SK-N-SH (cell line): Measurements from ENCODE around the gene TOR2A. TPM values are rescaled to one million over a fixed set of nuclear protein-coding genes. Genes with fewer than 3 reads are reported as not detected.

Source experiments
- CTCF ChIA-PET: fragments of 300-600, 350-600 bp; formaldehyde crosslinking; extraction: SDS; loops from one replicate; lab custom pipeline; 2021; lab: Yijun Ruan, JAX
- POLR2A ChIA-PET: fragments of 350-600 bp; sonication (Branson Sonifier 250); formaldehyde crosslinking; extraction: SDS; loops from one replicate; lab custom pipeline; 2020; ENCODE audit warnings: antibody characterized with exemption, inconsistent platforms; lab: Yijun Ruan, JAX
- DNase-seq: peaks from one replicate; pipeline ENCODE4 v3.0.0; 2012
- H2AFZ ChIP-seq: fragments of 200-600 bp; sonication (generic); 2 replicates; pipeline ENCODE4 v1.8.1; 2016; ENCODE audit warnings: antibody characterized with exemption, mild to moderate bottlenecking, low read depth
- H3F3A ChIP-seq: fragments of 200-600 bp; sonication (generic); replicated peaks from 2 replicates; pipeline ENCODE3; 2016; ENCODE audit warnings: antibody characterized with exemption, mild to moderate bottlenecking; ENCODE audit not compliant: insufficient read depth
- H3K27ac ChIP-seq, 2 experiments: fragments of 200-500 bp in 1 of 2; fragments of 200-600 bp in 1 of 2; sonication (Bioruptor generic) in 1 of 2; sonication (generic), shearing (Covaris generic) in 1 of 2; 2 replicates each; pipeline versions ENCODE4 v1.5.1 to v1.6.1; 2014 to 2016; ENCODE audit warnings: low read depth in 2 of 2, inconsistent platforms in 1 of 2, low read length in 1 of 2, mild to moderate bottlenecking in 1 of 2, mixed read lengths in 1 of 2
- H3K27me3 ChIP-seq: fragments of 200-600 bp; sonication (generic), shearing (Covaris generic); 2 replicates; pipeline ENCODE4 v1.6.1; 2016; ENCODE audit warnings: mixed run types; ENCODE audit not compliant: insufficient read depth
- H3K36me3 ChIP-seq, 2 experiments: fragments of 200-500 bp in 1 of 2; fragments of 200-600 bp in 1 of 2; sonication (Bioruptor generic) in 1 of 2; sonication (generic) in 1 of 2; replicated peaks in 1 of 2; 2 replicates each; pipeline versions ENCODE3 to v1.5.1; 2014 to 2016; ENCODE audit warnings: low read length in 1 of 2, mild to moderate bottlenecking in 1 of 2; ENCODE audit not compliant: insufficient read depth in 2 of 2, control insufficient read depth in 1 of 2
- H3K4me1 ChIP-seq, 2 experiments: fragments of 200-500 bp in 1 of 2; fragments of 200-600 bp in 1 of 2; sonication (Bioruptor generic) in 1 of 2; sonication (generic), shearing (Covaris generic) in 1 of 2; 2 replicates each; pipeline versions ENCODE4 v1.5.1 to v1.6.1; 2014 to 2016; ENCODE audit warnings: low read depth in 1 of 2, low read length in 1 of 2, mixed run types in 1 of 2; ENCODE audit not compliant: insufficient read depth in 2 of 2, control insufficient read depth in 1 of 2
- H3K4me2 ChIP-seq: fragments of 200-600 bp; sonication (generic), shearing (Covaris generic); 2 replicates; pipeline ENCODE4 v1.6.1; 2017; ENCODE audit warnings: mixed run types
- H3K4me3 ChIP-seq, 2 experiments: fragments of 200-500 bp in 1 of 2; fragments of 200-600 bp in 1 of 2; sonication (Bioruptor generic) in 1 of 2; sonication (generic), shearing (Covaris generic) in 1 of 2; 2 replicates each; pipeline versions ENCODE4 v1.5.1 to v1.8.1; 2014 to 2016; ENCODE audit warnings: low read depth in 2 of 2, inconsistent platforms in 1 of 2, low read length in 1 of 2, mild to moderate bottlenecking in 1 of 2, mixed read lengths in 1 of 2, moderate library complexity in 1 of 2
- H3K79me2 ChIP-seq: fragments of 200-600 bp; sonication (generic); 2 replicates; pipeline ENCODE4 v1.8.1; 2017; ENCODE audit warnings: mild to moderate bottlenecking; ENCODE audit not compliant: insufficient read depth
- H3K9ac ChIP-seq: fragments of 200-600 bp; sonication (generic); 2 replicates; pipeline ENCODE4 v1.6.1; 2017; ENCODE audit warnings: mixed run types
- H3K9me2 ChIP-seq: fragments of 200-600 bp; sonication (generic); 2 replicates; pipeline ENCODE4 v1.6.1; 2017; ENCODE audit warnings: mixed run types
- H3K9me3 ChIP-seq: fragments of 200-600 bp; sonication (generic); 2 replicates; pipeline ENCODE4 v1.6.1; 2017; ENCODE audit warnings: mixed run types, mild to moderate bottlenecking, moderate library complexity
- H4K20me1 ChIP-seq: fragments of 200-600 bp; sonication (generic); 2 replicates; pipeline ENCODE4 v1.6.1; 2017; ENCODE audit warnings: mild to moderate bottlenecking, mixed run types; ENCODE audit not compliant: insufficient read depth
- CHD2 ChIP-seq: fragments of 150-350 bp; IDR thresholded peaks from 2 replicates; pipeline ENCODE4 v1.6.1; 2018; ENCODE audit warnings: low read length; ENCODE audit not compliant: partially characterized antibody
- ELF1 ChIP-seq: IDR thresholded peaks from 2 replicates; pipeline ENCODE4 v1.4.0; 2012
- MEF2A ChIP-seq: IDR thresholded peaks from 2 replicates; pipeline ENCODE4 v1.4.0; 2012; ENCODE audit warnings: low read depth, borderline replicate concordance
- MXI1 ChIP-seq: IDR thresholded peaks from 2 replicates; pipeline ENCODE4 v1.6.1; 2012; ENCODE audit warnings: mild to moderate bottlenecking, low read depth, low read length, improper control_type of control experiment
- NFIC ChIP-seq: IDR thresholded peaks from 2 replicates; pipeline ENCODE4 v1.4.0; 2012; ENCODE audit warnings: borderline replicate concordance
- PBX3 ChIP-seq: IDR thresholded peaks from 2 replicates; pipeline ENCODE4; 2012
- RCOR1 ChIP-seq: fragments of 150-350 bp; IDR thresholded peaks from 2 replicates; pipeline ENCODE4 v1.6.1; 2017; ENCODE audit warnings: antibody characterized with exemption, low read length
- RXRA ChIP-seq: IDR thresholded peaks from 2 replicates; pipeline ENCODE4 v1.4.0; 2012; ENCODE audit warnings: low read depth, mild to moderate bottlenecking, borderline replicate concordance
- SIN3A ChIP-seq: IDR thresholded peaks from 2 replicates; pipeline ENCODE4 v1.6.1; 2012; ENCODE audit warnings: low read depth, mild to moderate bottlenecking, low read length, moderate library complexity, borderline replicate concordance
- TAF1 ChIP-seq: IDR thresholded peaks from 2 replicates; pipeline ENCODE4 v1.6.1; 2012; ENCODE audit warnings: low read depth, mild to moderate bottlenecking, low read length, moderate library complexity, borderline replicate concordance
- TEAD4 ChIP-seq: IDR thresholded peaks from 2 replicates; pipeline ENCODE4 v1.4.0; 2012; ENCODE audit warnings: mild to moderate bottlenecking, borderline replicate concordance; ENCODE audit not compliant: insufficient read depth
- USF1 ChIP-seq: IDR thresholded peaks from 2 replicates; pipeline ENCODE4 v1.4.0; 2012; ENCODE audit warnings: low read depth, borderline replicate concordance
- ZBTB33 ChIP-seq: IDR thresholded peaks from 2 replicates; pipeline ENCODE4 v1.4.0; 2012; ENCODE audit warnings: low read depth, borderline replicate concordance
- WGBS: methylation state at CpG from one replicate; pipeline ENCODE4 v1.1.6; 2017; ENCODE audit warnings: low lambda C conversion rate; 5-methylcytosine and 5-hydroxymethylcytosine counted together
- polyA plus RNA-seq, 3 experiments: library from polyadenylated mRNA; depleted of rRNA; stranded (reverse); fragments of >200 nt; gene quantifications; 2 replicates each; pipeline ENCODE4 v1.2.3, GENCODE V29; 2012
- TF ChIP-seq, protein P1 (sequence below): IDR thresholded peaks from 2 replicates; pipeline ENCODE4 v1.4.0; 2012; ENCODE audit warnings: low read depth
- TF ChIP-seq, protein P2 (sequence below): fragments of 150-350 bp; IDR thresholded peaks from 2 replicates; pipeline ENCODE4 v1.6.1; 2016; ENCODE audit warnings: mild to moderate bottlenecking, low read depth, low read length

Gene TOR2A
- polyA plus RNA-seq, 1 of the 3 experiments (the other 2 are of a cell fraction): 17.2 TPM

GRCh38 chr9:127698386-127698785 lies 36.7 kb downstream of the TOR2A start (continued):
- TF ChIP-seq MXI1: no peak

DNA sequence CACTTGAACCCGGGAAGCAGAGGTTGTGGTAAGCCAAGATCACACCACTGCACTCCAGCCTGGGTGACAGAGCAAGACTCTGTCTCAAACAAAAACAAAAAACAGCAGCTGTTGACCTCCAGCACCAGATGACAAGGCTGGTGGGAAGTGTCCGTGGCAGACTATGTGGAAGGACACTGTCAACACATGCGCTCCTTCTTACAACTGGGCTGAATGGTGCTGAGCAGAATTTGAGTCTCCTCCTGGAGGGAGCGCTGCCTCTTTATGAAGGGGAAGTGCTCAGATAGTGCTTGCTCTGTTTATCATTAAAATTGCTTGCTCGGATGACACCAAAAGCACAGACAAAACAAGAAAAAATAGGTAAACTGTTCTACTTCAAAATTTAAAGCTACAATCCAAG lies 37.5 kb downstream of the TOR2A start:
- WGBS: 92% methylated on average over 5 of the region's 5 CpGs

More for the DNA sequence above, 37.5 kb downstream of the TOR2A start:
- Histone ChIP-seq H3K9ac (no peak overlapping the region), H4K20me1 (no peaks in the 10 kb centered on the region), H3K79me2 (no peaks in the 10 kb centered on the region), H3F3A (peaks cover 14% of the 10 kb centered on the region), H3K36me3 (no peaks in the 10 kb centered on the region), H3K4me3 (no peak overlapping the region), H3K27ac (no peak overlapping the region), H3K27me3 (no peaks in the 10 kb centered on the region), H3K4me1 (peaks cover 0 to 14% of the 10 kb centered on the region in 2 experiments; a peak in 1 of 4 replicates), H3K4me2 (no peak overlapping the region), H2AFZ (no peak overlapping the region), H3K9me2 (no peaks in the 10 kb centered on the region), H3K9me3 (no peaks in the 10 kb centered on the region)
- ChIA-PET CTCF (no interaction called here), POLR2A (no interaction called here)
- no peak for DNase-seq
- TF ChIP-seq ELF1: no peak
- TF ChIP-seq, protein P1, sequence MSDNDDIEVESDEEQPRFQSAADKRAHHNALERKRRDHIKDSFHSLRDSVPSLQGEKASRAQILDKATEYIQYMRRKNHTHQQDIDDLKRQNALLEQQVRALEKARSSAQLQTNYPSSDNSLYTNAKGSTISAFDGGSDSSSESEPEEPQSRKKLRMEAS: no peak
- no peak for TF ChIP-seq PBX3
- TF ChIP-seq TAF1: no peak
- TF ChIP-seq ZBTB33: no peak
- TF ChIP-seq SIN3A: no peak
- TF ChIP-seq USF1: no peak
- no peak for TF ChIP-seq TEAD4
- TF ChIP-seq CHD2: no peak
- TF ChIP-seq NFIC: no peak
- TF ChIP-seq RCOR1: no peak
- TF ChIP-seq, protein P2, sequence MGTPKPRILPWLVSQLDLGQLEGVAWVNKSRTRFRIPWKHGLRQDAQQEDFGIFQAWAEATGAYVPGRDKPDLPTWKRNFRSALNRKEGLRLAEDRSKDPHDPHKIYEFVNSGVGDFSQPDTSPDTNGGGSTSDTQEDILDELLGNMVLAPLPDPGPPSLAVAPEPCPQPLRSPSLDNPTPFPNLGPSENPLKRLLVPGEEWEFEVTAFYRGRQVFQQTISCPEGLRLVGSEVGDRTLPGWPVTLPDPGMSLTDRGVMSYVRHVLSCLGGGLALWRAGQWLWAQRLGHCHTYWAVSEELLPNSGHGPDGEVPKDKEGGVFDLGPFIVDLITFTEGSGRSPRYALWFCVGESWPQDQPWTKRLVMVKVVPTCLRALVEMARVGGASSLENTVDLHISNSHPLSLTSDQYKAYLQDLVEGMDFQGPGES: no peak
- no peak for TF ChIP-seq RXRA
- TF ChIP-seq MXI1: no peak
- no peak for TF ChIP-seq MEF2A
